ENCODE results near the gene KDM3A.
"Not testable (repeated sequence)": the region's sequence is repeated elsewhere in the genome, so short reads cannot be mapped to it uniquely, and the experiment has no call there.

KDM3A gene

DNA sequence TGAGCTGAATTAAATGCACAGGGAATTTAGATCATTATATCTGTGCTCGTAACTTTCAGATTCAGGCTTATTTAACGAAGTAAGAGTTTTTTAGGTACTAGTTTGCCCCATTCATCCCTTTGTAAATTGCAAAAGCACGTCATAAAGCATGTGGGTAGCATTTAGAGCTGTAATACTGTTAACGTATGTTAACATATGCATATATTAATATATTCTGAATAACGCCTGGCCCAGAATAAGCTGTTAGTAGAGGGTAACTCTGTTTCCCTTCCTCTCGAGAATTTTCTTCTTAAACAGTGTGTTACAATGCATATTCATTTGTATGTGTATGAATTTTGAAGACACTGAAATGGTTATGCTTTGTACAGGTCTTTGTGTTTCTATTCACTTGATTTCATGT is 30.5 kb downstream of the KDM3A start:
- in situ Hi-C loops (cut with MboI; ENCODE audit: low sequenced_read_pairs), result no loop called here

DNA sequence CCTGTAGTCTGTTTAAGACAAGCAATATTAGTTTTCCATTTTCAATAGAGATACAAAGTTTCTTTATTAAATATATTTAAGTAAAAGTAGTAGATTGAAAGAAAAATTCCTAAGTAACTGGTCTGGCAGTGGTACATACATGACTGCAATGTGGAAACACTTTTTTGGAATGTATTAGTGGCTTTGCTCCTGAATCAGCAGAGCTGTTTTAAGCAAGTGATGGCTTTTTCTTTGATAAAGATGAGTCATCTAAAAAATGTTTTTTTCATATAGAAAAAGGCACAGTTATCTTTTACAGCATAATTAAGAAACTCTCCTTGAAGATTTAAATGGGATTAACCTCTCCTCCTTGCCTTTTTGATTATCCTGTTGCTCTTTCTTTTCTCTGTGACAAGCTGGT is 34.9 kb downstream of the KDM3A start:
- in situ Hi-C loops (cut with MboI; ENCODE audit: low sequenced_read_pairs), result no loop called here

GRCh38 chr2:86476918-86477317 is 35.7 kb downstream of the KDM3A start:
- in situ Hi-C loops (cut with MboI; ENCODE audit: low sequenced_read_pairs), result no loop called here

- in situ Hi-C loops (cut with MboI; ENCODE audit: low sequenced_read_pairs), result no loop called here
Observed at GRCh38 chr2:86477349-86477748, 36.2 kb downstream of the KDM3A start.

GRCh38 chr2:86480105-86480504 is 38.9 kb downstream of the KDM3A start:
- in situ Hi-C loops (cut with MboI; ENCODE audit: low sequenced_read_pairs), result no loop called here

DNA sequence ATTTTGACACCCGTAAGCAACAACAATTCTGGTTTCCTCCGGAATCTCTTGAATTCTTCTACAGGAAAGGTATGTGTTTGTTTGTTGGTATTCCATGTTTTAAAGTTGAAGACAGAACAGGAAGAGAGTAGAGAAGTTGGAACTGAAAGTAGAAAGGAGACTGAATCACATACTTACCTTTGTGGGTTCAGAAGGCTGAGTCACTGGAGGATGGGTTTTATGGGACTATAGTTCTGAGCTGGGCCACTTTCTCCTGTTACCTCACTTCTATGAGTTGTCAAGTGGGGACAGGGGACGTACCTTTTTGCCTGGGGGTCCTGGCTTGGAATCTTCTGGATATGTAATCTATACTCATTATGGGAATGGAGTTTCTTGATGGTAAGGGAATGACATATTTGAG is 40.9 kb downstream of the KDM3A start:
- in situ Hi-C loops (cut with MboI; ENCODE audit: low sequenced_read_pairs), result no loop called here

GRCh38 chr2:86484385-86484784 is 43.2 kb downstream of the KDM3A start:
- in situ Hi-C loops (cut with MboI; ENCODE audit: low sequenced_read_pairs), result no loop called here

DNA sequence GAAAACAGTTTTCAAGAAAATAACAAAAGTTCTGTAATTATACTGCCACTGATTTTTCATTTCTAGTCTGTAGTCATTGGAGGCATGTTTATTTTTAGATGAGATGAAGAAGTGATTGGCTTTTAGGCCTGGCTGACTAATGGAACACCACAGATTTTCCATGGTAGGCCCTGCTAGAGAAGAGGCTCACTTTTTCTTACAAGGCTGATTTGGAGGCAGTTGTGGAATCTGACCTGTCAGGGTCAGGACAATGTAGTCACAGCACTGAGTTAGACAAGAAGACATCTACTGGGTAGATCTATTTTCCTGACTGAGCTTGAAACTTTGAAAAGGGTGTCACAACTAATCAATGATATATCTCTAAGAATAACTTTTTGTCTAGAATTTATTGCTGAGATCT is 43.9 kb downstream of the KDM3A start:
- in situ Hi-C loops (cut with MboI; ENCODE audit: low sequenced_read_pairs), result no loop called here

- in situ Hi-C loops (cut with MboI; ENCODE audit: low sequenced_read_pairs), result no loop called here
Observed at GRCh38 chr2:86485802-86486201, 44.6 kb downstream of the KDM3A start.

GRCh38 chr2:86487062-86487461 is 45.9 kb downstream of the KDM3A start:
- in situ Hi-C loops (cut with MboI; ENCODE audit: low sequenced_read_pairs), result no loop called here

DNA sequence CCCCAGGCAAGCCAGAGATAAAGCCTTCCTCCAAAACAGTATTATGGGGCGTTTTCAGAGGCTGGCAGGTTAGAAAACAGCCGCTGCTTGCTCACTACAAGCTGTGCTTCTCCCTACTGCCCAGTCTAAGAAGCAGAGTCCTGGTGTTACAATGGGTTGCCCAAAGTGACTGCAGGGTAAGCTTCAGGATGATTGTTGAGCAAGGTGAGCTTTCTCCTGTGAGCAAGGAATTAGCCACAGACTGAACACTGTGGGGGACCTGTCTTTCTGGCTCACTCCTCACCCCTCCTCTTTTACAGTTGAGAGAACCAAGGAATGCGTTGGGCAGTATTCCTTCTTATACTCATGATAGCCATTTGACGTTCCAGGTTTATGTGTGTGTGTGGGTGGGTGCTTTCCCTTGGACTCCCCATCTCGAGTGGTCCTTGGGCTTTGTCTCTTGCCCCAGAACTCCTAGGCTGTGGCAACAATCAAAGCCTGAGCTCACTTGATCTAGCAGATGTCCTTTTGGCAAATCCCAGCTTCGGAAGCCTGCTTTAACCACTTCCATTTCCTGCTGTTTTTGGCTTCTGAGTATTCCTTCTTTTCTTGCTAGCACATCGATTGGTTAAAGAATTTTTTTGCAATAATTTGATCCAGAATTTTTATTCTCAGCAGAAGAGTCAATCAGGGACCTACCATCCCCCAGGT is 47.5 kb downstream of the KDM3A start:
- in situ Hi-C loops (cut with MboI; ENCODE audit: low sequenced_read_pairs), result no loop called here

GRCh38 chr2:86489542-86489941 is 48.4 kb downstream of the KDM3A start:
- in situ Hi-C loops (cut with MboI; ENCODE audit: low sequenced_read_pairs), result no loop called here

- in situ Hi-C loops (cut with MboI; ENCODE audit: low sequenced_read_pairs), result no loop called here
Observed at GRCh38 chr2:86490245-86490644, 49.1 kb downstream of the KDM3A start.

- in situ Hi-C loops (cut with MboI; ENCODE audit: low sequenced_read_pairs), result no loop called here
Observed at GRCh38 chr2:86491088-86491487, 49.9 kb downstream of the KDM3A start.

GRCh38 chr2:86492048-86492453 is 50.9 kb downstream of the KDM3A start:
- in situ Hi-C loops (cut with MboI; ENCODE audit: low sequenced_read_pairs), result no loop called here

DNA sequence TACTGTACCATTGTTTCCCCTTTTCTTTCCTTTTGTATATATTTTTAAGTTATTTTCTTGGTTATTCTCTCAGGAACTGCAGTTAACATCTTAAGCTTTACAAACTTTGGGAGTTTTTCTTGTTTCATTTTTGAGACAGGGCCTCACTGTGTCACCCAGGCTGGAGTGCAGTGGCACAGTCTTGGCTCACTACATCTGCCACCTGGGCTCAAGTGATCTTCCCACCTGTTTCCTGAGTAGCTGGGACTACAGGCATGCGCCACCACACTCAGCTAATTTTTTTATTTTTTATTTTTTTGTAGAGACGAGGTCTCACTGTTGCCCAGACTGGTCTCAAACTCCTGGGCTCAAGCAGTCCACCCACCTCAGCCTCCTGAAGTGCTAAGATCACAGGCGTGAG is 55.2 kb downstream of the KDM3A start:
- in situ Hi-C loops (cut with MboI; ENCODE audit: low sequenced_read_pairs), result not testable (repeated sequence)

DNA sequence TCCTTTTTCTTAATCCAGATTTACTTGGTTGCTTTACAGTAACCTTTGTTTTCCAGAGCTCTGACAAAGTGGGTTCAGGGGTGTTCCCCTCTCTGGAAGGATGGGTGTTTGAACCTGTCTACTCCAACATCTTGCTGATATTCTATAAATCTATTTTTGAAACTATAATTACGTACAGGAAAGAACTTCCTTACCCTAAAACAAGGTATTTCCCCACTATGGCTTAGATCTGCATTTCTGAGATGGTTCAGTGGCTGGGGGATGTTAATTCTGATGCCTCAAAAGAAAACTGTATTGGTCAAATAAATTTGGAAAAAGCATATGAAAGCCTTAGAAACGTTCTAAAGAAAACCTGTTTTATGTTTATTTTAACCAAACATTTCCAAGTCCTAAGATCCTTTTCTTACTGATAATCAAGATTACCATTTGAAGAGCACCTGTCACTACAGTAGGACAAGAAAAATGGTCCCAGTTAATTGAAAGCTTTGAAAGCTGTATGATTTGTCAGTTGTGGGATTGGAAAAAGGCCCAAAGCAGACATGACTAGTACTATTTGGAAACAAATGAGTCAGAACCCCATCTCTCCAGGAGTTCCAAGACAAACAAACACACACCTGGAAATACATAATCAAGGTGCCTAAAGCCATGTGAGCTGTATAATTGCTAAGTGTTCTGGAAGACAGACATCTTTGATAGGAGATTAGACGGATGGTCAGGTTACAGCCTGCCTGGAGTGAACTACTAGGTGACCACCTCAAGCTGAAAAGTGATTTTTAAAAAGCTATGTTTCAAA is 57.5 kb downstream of the KDM3A start:
- in situ Hi-C loops (cut with MboI; ENCODE audit: low sequenced_read_pairs), result no loop called here

- in situ Hi-C loops (cut with MboI; ENCODE audit: low sequenced_read_pairs), result no loop called here
Observed at GRCh38 chr2:86499326-86499725, 58.2 kb downstream of the KDM3A start.

GRCh38 chr2:86500325-86501083 is 59.3 kb downstream of the KDM3A start:
- in situ Hi-C loops (cut with MboI; ENCODE audit: low sequenced_read_pairs), result no loop called here

GRCh38 chr2:86507600-86507999 is 66.4 kb downstream of the KDM3A start:
- in situ Hi-C loops (cut with MboI; ENCODE audit: low sequenced_read_pairs), result no loop called here

- in situ Hi-C loops (cut with MboI; ENCODE audit: low sequenced_read_pairs), result no loop called here
Observed at GRCh38 chr2:86510436-86510933, 69.3 kb downstream of the KDM3A start.

- in situ Hi-C loops (cut with MboI; ENCODE audit: low sequenced_read_pairs), result no loop called here
Observed at GRCh38 chr2:86512034-86512433, 70.9 kb downstream of the KDM3A start.

All from HL-60/S4 treated with retinoic acid at 250 ng/mL for 4 days and 3 days (cell line).